Large intestine (tissue), 3 donors: Measurements from ENCODE around the gene AP3S2. TPM values are rescaled to one million over a fixed set of nuclear protein-coding genes. Genes with fewer than 3 reads are reported as not detected.

Experiments
- DNase-seq, 2 donors: peaks; one replicate each; pipeline versions ENCODE4 v3.0.0 to v3.0.0-alpha.2; 2013
- H3K27ac ChIP-seq: one replicate; pipeline ENCODE4 v1.5.1; 2013; ENCODE audit warnings: low read length
- H3K27me3 ChIP-seq: 2 replicates; pipeline ENCODE4 v1.6.1; 2013; ENCODE audit warnings: low read length; ENCODE audit not compliant: control insufficient read depth, insufficient read depth
- H3K36me3 ChIP-seq: 2 replicates; pipeline ENCODE4 v1.6.1; 2013; ENCODE audit warnings: low read length; ENCODE audit not compliant: control insufficient read depth, insufficient read depth
- H3K4me1 ChIP-seq: one replicate; pipeline ENCODE4 v1.6.1; 2013; ENCODE audit warnings: low read length; ENCODE audit not compliant: control insufficient read depth, insufficient read depth
- H3K4me3 ChIP-seq: one replicate; pipeline ENCODE4 v1.5.1; 2013; ENCODE audit warnings: low read length
- H3K9me3 ChIP-seq: one replicate; pipeline ENCODE4 v1.6.1; 2013; ENCODE audit warnings: mild to moderate bottlenecking, low read depth, low read length, moderate library complexity; ENCODE audit not compliant: control insufficient read depth
- WGBS: methylation state at CpG from one replicate; pipeline ENCODE4 v1.1.5; 2013; ENCODE audit warnings: low lambda C conversion rate; ENCODE audit not compliant: insufficient coverage; 5-methylcytosine and 5-hydroxymethylcytosine counted together
- polyA plus RNA-seq: library from polyadenylated mRNA; unstranded; fragments of 120-200 nt; gene quantifications from one replicate; pipeline ENCODE4 v1.2.1, GENCODE V29; 2013

The AP3S2 gene
- polyA plus RNA-seq, 1 donor = 26.1 TPM

DNA sequence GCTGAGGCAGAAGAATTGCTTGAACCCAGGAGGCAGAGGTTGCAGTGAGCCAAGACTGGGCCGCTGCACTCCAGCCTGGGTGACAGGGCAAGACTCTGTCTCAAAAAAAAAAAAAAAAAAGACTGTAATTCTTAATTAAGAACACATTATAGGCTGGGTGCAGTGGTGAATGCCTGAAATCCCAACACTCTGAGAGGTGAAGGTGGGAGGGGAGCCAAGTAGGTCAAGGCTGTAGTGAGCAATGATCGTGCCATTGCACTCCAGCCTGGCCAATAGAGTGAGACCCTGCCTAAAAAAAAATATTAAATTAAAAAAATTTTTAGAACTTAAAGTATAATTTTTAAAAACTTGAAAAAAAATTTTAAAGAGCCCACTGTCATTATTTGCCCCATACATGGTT, 32.4 kb upstream of the AP3S2 start:
- WGBS = 100% methylated on average over 1 of the region's 2 CpGs
- no peak for DNase-seq
- Histone ChIP-seq H3K4me1 (no peaks in the 10 kb centered on the region), H3K9me3 (no peaks in the 10 kb centered on the region), H3K4me3 (no peak overlapping the region), H3K27me3 (no peaks in the 10 kb centered on the region), H3K36me3 (no peaks in the 10 kb centered on the region), H3K27ac (no peak overlapping the region)

DNA sequence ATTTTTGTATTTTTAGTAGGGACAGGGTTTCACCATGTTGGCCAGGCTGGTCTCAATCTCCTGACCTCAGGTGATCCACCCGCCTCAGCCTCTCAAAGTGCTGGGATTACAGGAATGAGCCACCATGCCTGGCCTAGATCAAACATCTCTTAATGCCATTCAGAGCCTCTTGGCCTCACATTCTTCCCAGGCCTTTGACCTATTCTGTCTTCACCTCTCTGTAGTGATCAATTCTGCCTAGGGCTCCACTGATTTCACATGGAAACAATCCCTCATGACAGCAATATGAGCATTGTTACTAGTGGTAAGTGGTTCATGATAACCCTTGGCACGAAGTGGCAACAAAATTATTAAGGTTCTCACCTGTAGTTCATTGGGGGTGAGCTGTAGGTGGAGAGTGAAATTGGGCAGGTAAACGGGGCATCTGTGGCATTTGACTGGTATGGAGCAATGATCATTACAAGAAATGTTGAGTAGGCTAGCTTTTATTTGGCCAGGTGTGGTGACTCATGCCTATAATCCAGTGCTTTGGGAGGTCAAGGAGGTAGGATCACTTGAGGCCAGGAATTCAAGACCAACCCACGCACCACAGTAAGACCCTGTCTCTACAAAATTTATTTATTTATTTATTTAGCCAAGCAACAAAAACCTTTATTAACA, 23.8 kb upstream of the AP3S2 start:
- DNase-seq = no peak
- H3K27ac ChIP-seq = no peak overlapping the region
- H3K27me3 ChIP-seq = no peaks in the 10 kb centered on the region
- no peaks in the 10 kb centered on the region for H3K9me3 ChIP-seq
- peaks cover 19% of the 10 kb centered on the region for H3K4me1 ChIP-seq
- H3K36me3 ChIP-seq = no peaks in the 10 kb centered on the region
- no peak overlapping the region for H3K4me3 ChIP-seq
- 57% methylated on average over 1 of the region's 4 CpGs for WGBS

DNA sequence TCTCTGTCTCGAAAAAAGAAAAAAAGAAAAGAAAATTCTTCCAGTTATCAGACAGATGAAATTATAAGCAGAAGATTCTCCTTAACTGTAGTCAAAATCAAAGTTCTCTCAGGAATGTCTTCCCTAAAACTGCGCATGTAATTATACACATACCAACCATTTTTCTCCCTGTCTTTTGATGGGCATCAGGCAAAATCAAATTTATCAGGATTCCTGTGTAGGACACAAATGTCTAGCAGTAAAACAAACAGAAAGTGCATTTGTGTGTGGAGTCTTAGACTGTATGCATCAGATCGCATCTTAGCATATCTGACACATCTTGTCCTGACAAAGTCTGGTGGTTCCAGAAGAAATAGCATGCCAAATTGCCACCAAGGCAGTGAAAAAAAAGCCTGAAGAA, 22.9 kb upstream of the AP3S2 start:
- Histone ChIP-seq H3K4me3 (no peak overlapping the region), H3K36me3 (no peaks in the 10 kb centered on the region), H3K4me1 (peaks cover 19% of the 10 kb centered on the region), H3K9me3 (no peaks in the 10 kb centered on the region), H3K27me3 (no peaks in the 10 kb centered on the region), H3K27ac (no peak overlapping the region)
- no CpG with 5 or more reads among the region's 3 CpGs for WGBS
- DNase-seq = no peak

DNA sequence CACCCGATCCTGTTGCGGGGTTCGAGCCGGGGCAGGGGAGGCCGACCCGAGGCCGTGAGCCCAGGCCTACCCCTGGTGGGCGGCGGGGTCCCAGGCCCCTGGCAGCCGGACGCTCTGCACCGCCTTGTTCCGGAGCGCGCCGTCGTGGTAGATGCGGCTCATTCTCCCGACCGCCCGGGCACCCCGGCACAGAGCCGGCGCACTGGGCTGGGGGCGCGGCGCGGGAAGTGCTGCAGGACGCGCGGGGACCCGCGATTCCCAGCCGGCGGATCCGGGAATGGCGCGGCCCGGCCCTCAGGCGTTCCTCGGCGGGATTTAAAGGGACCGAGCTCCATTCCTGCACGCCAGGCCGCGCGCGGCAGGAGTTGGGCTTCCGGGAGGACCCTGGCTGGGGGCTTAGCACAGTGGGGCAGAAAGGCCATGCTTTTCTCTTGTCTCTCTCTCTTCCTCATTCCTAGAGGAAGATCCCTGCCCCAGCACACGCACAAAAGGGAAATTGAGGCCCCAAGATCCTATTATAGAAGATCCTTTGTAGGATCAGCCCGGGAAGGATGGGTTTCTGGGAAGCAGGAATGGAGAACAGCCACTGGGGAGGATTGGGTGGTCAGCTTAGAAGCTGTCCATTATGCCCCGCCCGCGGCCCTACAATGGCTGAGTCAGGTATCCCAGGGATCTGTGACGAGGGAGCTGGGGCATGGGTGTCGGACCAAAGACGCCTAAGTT, 19.0 kb upstream of the AP3S2 start, which contains the start of gene ARPIN:
ARPIN (minus strand) TSS at position 279 of the 723 bp plus-strand sequence; CDS start at position 162, 117 bp downstream.
- peaks cover 23% of the 10 kb centered on the region for H3K36me3 ChIP-seq
- no CpG with 5 or more reads among the region's 57 CpGs for WGBS
- H3K4me3 ChIP-seq = peak within 1 kb of the TSS; percentile 62
- DNase-seq = peak; percentile 50 to 81
- H3K4me1 ChIP-seq = peaks cover 28% of the 10 kb centered on the region
- peak within 1 kb of the TSS; percentile 99 for H3K27ac ChIP-seq
- H3K27me3 ChIP-seq = no peaks in the 10 kb centered on the region
- no peaks in the 10 kb centered on the region for H3K9me3 ChIP-seq

DNA sequence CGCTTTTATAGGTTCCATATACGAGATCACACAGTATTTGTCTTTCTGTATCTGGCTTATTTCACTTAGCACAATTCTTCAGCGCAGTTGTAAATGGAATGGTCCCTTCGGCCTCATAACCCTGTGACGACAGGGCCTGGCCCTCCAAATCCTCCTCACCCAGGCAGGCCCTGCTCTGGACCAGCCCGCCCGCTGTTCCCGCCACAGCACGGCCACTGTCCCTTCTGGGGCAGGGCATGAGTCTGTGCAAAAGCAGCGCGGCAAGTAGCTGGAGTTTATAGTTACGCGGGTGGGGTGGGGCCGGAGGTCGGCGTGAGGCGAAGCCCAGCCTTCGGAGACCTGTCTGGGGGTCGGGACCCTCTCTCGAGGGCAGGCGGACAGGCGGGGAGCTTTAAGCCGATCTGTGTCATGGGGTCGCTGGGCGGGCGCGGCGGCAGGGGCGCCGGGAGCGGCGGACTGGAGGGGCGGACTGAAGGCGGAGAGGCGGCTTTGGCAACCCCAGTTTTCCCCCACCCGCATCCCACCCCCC, 18.4 kb upstream of the AP3S2 start:
- peak overlapping the region; percentile 62 for H3K4me3 ChIP-seq
- no peaks in the 10 kb centered on the region for H3K9me3 ChIP-seq
- H3K4me1 ChIP-seq = peaks cover 28% of the 10 kb centered on the region
- WGBS = no CpG with 5 or more reads among the region's 36 CpGs
- H3K27me3 ChIP-seq = no peaks in the 10 kb centered on the region
- H3K36me3 ChIP-seq = peaks cover 29% of the 10 kb centered on the region
- peak in 1 of 2 donors; percentile 74 for DNase-seq
- H3K27ac ChIP-seq = peak overlapping the region; percentile 99

DNA sequence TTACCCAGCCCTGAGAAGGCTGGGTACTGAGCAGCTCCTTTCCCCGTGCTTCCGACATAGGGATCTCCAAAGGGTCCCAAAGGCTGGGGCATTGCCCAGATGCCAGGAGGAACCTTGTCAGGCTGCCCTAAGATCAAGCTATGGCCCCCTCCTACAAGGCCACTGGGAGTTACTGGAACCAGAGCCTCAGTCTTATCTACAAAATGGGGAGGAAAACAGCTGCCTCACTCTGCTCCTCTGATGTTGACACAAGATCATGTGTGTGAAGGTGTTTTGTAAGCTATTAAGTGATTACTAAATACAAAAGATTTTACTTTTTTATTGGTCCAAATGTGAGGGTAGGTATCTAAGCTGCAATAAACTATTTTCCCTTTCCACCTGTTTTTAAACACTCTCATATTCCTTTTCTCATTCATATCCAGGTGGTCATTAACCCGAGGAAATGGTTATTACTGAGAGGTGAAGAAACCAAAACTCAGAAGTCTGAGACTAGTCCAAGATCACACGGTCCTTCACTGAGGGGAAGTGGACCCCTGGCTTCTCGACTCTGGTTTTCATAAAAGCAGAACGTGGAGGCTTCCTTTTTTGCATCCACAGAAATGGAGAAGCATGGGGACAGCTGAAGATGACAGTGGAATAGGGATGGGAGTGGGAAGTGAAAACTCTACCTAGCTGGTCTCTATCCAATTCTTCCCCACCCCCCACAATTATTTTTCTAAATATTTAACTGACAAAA, 17.3 kb upstream of the AP3S2 start:
- Histone ChIP-seq H3K9me3 (no peaks in the 10 kb centered on the region), H3K36me3 (peaks cover 37% of the 10 kb centered on the region), H3K27ac (no peak overlapping the region), H3K4me3 (no peak overlapping the region), H3K27me3 (no peaks in the 10 kb centered on the region), H3K4me1 (peaks cover 28% of the 10 kb centered on the region)
- DNase-seq = peak in 1 of 2 donors; percentile 39
- WGBS = no CpG with 5 or more reads among the region's 6 CpGs

DNA sequence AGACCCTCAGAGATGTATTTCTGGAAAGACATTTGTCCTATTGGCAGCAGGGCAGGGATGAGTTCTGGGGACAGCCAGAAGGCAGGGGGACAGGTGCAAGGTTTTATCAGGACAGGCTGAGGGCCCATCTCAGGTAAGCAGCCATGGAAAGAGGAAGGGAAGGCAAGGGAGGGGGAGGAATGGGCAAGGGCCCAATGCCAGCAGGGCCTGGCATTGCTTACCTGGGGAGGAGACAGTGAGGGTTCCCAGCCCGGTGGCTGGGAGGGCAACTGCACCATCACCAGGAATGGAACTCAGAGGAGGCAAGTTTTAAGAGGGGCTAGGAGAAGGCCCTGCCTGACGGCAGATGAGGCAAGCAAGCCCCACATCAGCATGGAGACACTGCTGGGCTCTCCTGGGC, 15.8 kb upstream of the AP3S2 start:
- H3K36me3 ChIP-seq = peaks cover 49% of the 10 kb centered on the region
- no peaks in the 10 kb centered on the region for H3K9me3 ChIP-seq
- no CpG with 5 or more reads among the region's 2 CpGs for WGBS
- DNase-seq = no peak
- H3K4me3 ChIP-seq = no peak overlapping the region
- no peak overlapping the region for H3K27ac ChIP-seq
- peaks cover 25% of the 10 kb centered on the region for H3K4me1 ChIP-seq
- no peaks in the 10 kb centered on the region for H3K27me3 ChIP-seq

DNA sequence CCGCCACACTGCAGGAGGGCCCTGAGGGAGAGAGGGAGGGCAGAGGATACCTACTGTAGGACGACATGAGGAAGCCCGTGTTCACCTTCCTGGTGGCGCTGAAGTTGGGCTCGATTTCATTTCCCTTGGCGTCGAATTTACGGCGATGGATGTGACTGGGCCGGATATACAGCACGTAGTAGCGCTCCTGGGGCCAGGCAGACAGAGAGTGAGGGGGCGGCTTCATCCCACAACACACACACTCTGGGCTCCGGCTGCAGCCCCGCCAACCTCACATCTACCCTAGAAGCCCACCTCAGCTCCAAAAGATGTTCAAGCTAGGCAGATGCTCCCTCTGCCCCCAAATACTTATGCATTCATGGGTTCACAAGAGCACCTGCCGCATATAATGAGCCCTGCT, 14.4 kb upstream of the AP3S2 start:
- H3K36me3 ChIP-seq = peaks cover 63% of the 10 kb centered on the region
- WGBS = no CpG with 5 or more reads among the region's 16 CpGs

DNA sequence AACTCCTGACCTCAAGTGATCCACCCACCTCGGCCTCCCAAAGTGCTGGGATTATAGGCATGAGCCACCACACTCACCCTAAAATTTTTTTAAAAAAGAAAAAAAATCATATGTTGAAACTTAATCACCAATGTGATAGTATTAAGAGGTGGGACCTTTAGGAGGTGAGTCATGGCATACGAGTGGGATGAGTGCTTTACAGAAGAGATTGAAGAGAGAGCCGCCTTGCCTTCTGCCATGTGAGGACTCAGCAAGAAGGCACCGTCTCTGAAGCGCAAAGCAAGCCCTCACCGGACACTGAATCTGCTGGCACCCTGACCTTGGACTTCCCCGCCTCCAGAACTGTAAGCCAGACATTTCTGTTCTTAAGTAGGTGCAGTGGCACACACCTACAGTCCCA, 13.5 kb upstream of the AP3S2 start:
- DNase-seq = no peak
- WGBS = no CpG with 5 or more reads among the region's 7 CpGs
- Histone ChIP-seq H3K27ac (no peak overlapping the region), H3K4me3 (no peak overlapping the region), H3K9me3 (no peaks in the 10 kb centered on the region), H3K36me3 (peaks cover 70% of the 10 kb centered on the region), H3K4me1 (peaks cover 9% of the 10 kb centered on the region), H3K27me3 (no peaks in the 10 kb centered on the region)

More for the DNA sequence above, 14.4 kb upstream of the AP3S2 start:
- no peak overlapping the region for H3K27ac ChIP-seq
- H3K9me3 ChIP-seq = no peaks in the 10 kb centered on the region
- H3K4me3 ChIP-seq = no peak overlapping the region
- no peak for DNase-seq
- H3K27me3 ChIP-seq = no peaks in the 10 kb centered on the region
- H3K4me1 ChIP-seq = peaks cover 14% of the 10 kb centered on the region

DNA sequence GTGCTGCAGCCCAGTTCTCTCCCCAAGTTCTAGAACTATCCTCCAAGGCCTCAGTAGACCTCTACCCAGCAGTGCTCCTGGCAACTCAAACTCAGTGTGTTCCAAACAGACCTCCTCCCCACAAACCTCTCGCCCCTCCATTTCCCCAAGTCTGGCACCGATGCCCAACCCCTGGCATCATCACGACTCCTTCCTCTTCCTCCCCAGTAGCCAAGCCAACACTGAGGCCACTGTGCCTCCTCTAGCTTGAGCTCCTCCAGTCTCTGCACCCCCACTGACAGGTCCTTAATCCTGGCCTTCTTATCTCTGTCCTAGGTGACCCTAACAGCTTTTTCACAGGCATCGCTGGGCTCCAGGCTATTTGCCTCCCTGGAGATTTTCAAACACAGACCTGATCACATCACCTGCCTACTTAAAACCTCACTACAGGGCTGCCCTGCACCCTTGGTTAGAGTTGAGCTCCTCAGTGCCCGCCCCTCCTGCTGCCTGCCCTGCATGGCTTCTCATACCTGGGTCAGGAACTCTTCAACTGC, 12.1 kb upstream of the AP3S2 start:
- DNase-seq = no peak
- H3K36me3 ChIP-seq = peaks cover 81% of the 10 kb centered on the region
- no CpG with 5 or more reads among the region's 5 CpGs for WGBS

More for the DNA sequence above, 12.1 kb upstream of the AP3S2 start:
- H3K4me3 ChIP-seq = no peak overlapping the region
- peaks cover 2% of the 10 kb centered on the region for H3K4me1 ChIP-seq
- H3K27ac ChIP-seq = no peak overlapping the region
- no peaks in the 10 kb centered on the region for H3K9me3 ChIP-seq
- no peaks in the 10 kb centered on the region for H3K27me3 ChIP-seq
